GM21825 (cell line): ENCODE data around the gene CPPED1.

ENCODE experiments used
- ATAC-seq: cut with Tn5 transposase; IDR thresholded peaks from one replicate; pipeline ENCODE4 v1.9.1; 2021; ENCODE audit warnings: mild to moderate bottlenecking, moderate library complexity; ENCODE audit not compliant: unreplicated experiment

Gene CPPED1

DNA sequence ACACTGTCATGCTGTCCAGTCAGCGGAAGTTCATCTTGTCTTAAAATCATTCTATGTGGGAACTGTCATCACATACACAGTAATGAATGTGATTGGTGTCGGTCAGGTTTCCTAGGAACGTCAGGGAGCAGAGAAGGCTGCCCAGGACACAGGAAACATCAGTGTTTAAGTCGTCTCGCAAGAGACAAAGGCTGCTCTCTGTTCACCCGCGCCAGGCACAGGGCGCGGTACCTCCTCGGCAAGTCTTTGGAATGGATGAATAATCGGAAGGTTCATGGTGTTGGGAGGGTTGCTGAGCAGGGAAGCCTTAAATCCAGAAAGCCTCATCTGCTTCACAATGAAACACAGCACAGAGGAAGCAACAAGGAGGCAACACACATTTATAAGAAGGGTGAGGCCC lies 148.2 kb downstream of the CPPED1 start:
- ATAC-seq, result no peak

DNA sequence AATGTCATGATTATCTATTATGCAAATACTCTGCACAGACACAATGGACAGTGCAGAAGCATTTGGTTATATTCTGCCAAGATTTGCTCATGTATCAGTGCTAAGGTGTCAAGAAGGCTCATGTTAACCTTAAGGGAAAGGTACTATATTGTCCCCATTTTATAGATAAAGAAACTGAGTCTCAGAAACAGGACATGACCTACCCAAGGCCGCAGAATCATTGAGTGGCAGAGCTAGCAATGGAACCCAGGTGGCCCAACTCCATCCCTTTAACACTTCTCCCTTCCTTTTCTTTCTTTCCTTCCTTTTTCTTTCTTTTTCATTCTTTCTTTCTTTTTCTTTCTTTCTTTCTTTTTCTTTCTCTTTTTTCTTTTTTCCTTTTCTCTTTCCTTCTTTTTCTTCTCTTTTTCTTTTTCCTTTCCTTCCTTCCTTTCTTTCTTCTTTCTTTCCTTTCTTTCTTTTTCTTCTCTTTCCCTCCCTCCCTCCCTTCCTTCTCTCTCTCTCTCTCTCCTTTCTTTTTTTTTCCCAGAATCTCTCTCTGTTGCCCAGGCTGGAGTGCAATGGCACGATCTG lies 149.8 kb downstream of the CPPED1 start:
- no peak for ATAC-seq

DNA sequence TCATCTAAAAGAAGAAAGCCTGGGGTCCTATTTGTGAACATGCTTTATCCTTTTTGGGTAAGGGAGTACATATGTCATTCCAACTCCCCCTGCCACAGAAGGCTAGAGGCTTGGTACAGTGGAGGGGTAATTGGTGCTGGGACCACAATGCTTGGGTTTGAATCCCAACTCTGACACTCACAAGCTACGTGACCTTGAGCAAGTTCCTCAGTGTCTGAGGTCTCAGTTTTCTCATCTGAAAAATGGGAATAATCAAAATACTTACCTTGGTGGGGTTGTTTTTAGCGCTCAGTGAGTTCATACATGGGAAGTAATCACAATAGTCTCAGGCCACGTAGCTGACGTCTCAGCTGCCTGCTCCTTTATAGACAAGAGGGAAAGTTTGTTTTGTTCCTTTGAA lies 150.8 kb downstream of the CPPED1 start:
- ATAC-seq, result no peak

DNA sequence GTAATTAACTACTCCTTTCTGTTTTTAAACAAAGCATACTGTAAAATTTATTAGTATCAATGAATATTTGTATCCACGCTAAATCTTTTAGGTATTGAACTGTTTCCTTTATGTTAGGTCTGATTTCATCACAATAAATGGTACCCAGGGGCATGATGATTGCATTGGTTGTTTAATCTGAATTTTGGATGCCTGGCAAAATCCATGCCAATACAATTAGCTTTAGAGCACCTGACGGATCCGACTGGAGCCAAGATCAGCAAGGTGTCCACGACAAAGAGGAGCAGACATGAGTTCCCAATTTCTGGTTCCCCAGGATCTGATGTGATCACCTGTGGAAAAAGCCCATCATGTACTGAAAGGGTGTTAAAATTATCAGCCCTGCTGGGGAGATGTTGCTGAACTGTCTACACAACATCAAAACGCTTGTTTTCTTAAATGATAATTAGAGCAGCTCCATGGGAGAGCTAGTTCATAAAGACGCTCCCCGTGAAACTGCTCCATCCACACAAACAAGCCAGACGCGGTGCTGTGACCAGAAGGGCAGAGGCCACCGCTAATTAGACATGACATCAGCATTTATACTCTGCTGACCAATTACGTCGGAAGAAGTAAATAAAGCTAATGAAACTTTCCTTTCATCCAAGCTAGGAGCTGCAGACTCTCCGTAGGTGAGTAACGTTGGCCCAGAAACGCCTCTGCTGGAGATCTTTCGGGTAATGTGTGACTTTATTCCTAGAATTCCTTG lies 151.7 kb downstream of the CPPED1 start:
- no peak for ATAC-seq

DNA sequence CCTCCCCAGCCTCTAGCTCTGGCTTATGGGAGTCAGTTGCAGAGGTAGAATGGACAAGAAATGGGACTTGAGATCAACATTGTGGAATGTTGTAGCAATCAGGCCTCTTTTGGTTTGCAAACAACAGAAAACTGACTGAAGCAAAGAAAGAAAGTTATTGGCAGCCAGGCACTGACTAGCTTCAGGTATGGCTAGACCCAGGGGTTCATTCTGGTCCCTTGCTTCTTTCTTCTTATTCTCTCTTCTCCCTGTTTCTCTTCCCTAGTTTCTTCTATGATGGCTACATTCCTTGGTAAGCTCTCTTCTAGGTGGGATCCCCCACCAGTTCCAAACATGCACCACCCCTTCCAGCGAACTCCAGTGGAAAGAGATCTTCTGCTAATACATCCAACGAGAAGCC lies 154.3 kb downstream of the CPPED1 start:
- ATAC-seq, result no peak

DNA sequence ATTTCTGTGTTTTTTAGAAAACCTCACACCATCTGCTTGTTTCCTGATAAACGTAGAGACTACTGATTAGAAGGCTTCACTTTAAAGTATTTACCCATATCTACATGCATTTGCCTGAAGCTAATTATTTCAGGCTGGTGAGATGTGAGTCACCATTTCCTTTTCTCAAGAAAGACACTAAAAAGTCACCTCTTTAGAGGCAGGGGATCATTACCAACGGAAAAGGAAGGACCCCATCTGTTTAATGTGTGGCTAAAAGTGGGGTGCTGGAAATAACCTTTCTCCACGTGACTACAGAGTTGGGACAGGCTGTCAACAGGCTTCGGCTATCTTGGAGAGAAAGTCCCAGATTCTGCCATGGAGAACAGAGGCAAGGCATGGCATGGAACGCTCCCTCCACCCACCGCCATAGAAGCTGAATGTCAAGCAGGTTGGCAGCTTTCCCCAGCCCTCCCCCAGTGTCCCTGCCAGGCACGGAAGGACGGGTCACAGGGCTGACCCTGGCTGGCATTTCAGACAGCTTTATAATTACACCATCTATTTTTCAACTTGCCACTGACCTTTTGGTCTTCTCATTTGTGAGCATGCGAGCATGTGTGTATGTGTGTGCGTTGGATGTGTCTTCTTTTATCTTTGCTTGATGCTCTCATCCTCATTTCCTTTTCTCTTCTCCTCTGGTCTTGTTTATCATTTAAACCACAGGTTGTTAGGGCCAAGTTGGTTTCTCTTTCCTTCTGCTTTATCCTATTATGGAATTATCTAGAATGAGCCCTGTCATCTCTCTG lies 157.0 kb downstream of the CPPED1 start:
- no peak for ATAC-seq

DNA sequence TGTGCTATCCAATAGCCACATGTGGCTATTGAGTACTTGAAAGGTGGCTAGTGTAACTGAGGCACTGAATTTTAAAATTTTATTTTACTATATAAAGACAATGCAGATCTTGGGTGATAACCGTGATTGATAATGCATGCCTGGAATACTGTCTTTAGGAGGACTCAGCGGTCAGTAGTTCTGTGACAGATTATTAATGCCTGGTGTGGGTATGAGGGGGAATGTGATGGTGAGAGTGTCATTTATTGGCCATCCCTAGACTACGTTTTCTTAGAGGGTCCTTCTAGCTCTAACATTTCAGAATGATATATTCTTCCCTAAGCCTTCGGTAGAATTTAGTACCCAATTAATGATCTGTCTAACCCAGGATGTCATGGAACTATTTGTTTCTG lies 157.6 kb downstream of the CPPED1 start:
- ATAC-seq, result no peak

DNA sequence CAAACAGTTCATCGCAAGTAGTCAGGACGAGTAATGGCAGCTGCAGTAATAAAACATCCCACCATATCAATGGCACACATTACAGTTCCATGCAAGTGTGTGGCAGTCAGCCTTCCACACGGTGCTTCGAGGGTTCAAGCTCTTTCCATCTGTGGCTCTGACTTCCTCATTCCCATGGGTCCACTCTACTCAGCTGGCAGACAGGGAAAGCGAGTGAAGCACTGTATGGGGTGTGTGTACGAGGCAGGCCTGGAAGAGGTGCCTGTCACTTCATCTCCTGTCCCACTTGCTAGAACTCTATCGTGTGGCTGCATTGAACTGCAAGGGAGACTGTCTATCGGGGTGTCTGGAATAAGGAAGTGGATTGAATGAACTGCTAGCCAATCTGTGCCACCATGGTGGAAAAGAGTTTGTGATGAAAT lies 160.6 kb downstream of the CPPED1 start:
- no peak for ATAC-seq

DNA sequence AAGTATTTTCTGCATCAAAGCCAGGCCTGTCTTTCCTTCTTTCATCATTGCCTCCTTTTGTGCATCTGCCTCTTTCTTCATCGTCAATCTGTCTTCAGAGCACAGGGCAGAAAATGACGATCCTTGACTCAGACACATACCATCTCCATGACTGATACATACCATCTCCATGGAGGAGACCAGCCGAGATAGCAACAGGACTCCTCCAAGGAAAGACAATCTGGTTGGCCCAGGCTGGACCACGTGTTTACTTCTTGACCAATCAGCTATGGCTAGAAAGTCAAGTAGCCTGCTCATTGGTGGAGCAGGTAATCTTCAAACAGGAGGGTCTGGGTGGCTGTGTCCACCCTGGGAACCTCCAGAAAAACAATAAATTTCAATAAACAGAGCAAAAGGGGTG lies 164.6 kb downstream of the CPPED1 start:
- no peak for ATAC-seq

DNA sequence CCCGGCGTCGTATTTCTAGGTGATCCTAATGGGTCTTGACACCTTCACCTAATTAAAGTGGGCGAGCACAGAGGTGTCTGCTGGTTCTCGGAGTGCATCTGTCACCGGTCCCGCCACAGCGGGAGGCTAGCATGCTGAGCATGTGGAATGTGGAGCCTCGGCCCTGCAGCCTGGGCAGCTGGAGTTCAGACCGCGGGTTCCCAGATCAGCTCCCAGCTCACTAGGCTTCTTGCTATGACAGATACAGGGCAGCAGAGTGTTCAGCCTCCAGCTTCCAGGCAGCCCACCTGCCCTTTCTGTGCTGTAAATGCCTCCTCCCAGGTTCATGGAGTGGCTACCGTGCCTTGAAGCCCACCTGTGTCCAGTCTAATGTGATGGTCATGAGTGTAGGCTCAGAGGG lies 166.7 kb downstream of the CPPED1 start:
- ATAC-seq, result no peak

DNA sequence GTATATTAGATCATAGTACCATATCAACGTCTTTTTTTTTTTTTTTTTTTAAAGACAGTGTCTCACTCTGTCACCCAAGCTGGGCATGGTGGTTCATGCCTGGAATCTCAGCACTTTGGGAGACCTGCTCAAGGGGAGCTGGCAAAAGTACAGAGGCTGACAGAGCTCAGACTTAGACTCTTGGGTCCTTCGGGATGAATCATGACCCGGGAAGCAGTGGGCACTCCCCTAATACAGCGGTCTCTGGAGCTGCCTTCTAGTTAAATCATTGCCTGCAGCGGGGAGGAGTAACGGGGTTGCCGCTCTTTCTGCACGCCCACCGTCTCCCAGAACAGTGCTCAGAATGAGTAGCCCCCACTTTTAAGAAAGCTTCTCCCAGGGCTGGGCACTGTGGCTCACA lies 174.4 kb downstream of the CPPED1 start:
- ATAC-seq, result no peak

DNA sequence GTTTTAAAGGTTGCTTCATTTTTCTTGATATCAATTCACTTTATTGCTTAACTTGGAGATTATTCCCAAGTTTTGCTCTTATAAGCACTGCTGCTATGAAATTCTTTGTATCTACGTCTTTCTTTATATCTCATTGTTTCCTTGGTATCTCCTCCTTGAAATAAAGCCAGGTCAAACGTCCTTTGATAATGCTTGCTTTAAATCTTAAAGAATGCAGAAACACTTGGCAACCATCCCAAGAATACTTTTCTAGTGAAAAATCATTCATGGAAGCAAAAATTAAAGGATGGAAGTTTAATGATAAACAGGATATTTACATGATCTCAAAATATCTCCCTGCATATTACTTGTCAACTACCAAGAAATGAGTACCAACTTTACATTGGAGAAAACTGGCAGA lies 175.2 kb downstream of the CPPED1 start:
- no peak for ATAC-seq

DNA sequence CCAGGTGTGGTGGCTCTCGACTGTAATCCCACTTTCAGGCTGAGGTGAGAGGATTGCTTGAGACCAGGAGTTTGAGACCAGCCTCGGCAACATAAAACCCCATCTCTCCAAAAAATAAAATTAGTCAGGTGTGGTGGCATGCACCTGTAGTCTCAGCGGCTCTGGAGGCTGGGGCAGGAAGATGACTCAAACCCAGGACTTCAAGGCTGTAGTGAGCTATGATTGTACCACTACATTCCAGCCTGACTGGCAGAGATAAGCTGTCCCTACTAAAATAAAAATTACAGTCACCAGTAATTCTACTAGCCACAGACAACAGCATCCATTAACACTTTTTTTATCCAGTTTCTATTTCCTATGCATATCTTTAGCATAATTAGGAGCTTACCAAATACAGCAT lies 176.3 kb downstream of the CPPED1 start:
- ATAC-seq, result no peak

DNA sequence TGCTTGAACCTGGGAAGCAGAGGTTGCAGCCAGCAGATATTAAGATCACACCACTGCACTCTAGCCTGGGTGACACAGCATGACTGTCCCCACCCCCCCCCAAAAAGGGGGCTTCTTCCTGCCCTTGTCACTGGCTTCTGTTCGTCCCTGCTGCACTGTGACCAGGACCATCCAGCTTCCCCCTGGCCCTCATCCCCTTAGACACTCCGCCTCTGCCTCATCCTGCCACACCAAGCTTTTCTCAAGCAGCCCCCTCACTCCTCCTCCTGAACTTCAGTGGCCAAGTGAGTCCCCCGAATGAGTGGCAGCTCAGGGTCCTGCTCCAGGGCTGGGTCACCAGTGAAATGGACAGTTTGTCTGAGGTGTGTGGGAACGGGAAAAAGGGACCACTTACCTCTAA lies 177.3 kb downstream of the CPPED1 start:
- no peak for ATAC-seq

DNA sequence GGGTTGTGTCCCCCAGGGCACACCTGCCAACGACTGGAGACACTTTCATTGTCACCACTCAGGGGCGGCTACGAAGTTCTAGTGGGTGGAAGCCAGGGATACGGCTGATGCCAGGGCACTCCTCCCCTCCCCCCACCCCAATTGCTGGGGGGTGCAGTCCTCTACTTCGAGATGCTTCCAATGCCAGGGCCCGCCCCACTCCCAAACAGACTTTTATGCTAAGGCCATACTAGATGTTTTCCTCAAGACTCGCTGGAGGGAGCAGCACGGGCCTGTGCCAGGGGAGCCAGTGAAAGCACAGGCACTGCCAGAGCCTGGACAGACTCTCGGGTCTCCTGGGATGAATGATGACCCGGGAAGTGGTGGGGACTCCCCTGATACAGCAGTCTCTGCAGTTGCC lies 178.0 kb downstream of the CPPED1 start:
- ATAC-seq, result no peak

DNA sequence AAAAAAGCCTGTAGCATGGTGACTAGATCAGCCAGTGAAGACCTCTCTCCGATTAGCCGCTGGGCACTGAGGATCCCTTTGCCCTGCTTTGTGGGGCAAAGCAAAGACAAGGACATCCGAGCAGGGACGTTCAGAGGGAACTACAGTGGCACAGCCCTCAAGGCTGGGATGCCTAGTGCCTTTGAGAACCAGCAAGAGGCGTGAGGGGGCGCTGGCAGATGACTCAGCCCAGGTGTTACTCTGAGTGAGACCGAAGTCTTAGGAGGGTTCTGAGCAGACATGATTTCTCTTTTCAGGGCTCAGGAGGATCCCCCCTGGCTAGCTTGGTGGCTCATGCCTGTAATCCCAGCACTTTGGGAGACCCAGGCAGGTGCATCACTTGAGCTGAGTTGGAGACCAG lies 178.6 kb downstream of the CPPED1 start:
- no peak for ATAC-seq

DNA sequence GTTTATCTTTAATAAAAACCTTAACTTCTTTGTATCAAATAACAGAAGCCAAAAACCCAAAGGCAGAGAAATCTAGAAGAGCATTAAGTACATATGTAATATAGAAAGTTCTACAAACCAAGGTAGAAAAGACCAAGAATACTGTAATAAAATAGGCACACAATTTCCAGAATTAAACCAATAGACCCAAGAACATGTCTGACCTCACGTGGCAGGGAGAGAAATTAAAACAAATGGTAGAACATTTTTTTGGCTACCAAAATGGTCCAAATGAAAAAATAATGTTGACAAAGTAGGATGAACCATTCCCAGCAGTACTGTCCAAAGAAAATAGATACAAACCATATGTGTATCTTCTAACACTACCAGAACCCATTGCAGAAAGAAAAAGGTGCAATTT lies 183.5 kb downstream of the CPPED1 start:
- ATAC-seq, result no peak

DNA sequence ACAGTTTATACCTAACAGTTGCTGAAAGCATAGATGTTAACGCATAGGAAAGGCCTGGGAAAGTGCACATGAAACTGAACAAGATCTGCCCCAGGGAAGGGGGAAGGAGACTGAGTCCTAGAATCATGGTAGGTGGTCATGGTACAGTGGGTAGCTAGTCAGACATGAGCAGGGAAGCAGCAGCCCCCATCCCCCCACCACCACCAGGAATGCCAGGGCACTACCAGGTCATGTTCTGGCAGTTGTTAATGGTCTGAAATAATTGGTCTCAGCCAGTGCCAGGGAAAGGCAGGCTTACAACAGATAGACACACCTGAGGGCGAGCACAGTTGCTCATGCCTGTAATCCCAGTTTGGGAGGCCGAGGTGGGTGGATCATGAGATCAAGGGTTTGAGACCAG lies 185.2 kb downstream of the CPPED1 start:
- ATAC-seq, result no peak

DNA sequence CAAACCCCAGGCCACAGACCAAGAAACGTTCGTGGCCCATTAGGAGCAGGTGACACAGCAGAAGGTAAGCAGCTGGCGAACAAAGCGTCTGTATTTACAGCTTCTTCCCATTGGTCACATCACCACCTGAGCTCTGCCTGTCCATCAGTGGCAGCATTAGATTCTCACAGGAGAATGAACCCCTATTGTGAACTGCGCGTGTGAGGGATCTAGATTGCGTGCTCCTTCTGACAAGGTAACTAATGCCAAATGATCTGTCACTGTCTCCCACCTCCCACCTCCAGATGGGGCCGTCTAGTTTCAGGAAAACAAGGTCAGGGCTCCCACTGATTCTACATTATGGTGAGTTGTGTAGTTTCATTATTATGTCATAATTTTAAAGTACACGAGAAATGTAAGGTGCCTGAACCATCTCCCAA lies 186.3 kb downstream of the CPPED1 start:
- no peak for ATAC-seq

DNA sequence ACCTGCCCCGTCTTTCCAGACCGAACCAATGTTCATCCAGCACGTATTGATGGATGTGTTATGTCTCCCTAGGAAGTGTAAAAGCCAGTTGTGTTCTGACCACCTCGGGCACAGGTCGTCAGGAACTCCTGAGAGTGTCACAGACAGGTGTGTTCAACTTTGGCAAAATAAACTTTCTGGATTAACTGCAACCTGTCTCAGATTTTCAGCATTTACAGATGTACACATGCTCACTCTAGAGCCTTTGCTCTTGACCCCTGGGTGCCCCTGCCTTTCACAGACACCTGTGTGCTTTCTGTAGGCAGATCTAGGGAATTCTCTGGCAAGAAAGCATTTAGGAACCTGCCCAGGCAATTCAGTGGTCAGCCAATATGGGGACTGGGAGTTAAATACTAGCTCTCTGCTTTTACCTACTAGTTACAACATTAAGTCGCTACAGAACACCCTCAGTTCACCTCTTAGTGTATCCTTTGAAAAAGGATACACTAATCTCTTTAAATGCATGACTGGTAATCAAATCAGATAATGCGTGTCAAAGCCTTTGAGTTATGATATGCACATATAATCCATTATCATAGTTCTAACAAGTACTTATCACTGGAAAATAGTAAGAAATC lies 188.9 kb downstream of the CPPED1 start:
- ATAC-seq, result no peak

DNA sequence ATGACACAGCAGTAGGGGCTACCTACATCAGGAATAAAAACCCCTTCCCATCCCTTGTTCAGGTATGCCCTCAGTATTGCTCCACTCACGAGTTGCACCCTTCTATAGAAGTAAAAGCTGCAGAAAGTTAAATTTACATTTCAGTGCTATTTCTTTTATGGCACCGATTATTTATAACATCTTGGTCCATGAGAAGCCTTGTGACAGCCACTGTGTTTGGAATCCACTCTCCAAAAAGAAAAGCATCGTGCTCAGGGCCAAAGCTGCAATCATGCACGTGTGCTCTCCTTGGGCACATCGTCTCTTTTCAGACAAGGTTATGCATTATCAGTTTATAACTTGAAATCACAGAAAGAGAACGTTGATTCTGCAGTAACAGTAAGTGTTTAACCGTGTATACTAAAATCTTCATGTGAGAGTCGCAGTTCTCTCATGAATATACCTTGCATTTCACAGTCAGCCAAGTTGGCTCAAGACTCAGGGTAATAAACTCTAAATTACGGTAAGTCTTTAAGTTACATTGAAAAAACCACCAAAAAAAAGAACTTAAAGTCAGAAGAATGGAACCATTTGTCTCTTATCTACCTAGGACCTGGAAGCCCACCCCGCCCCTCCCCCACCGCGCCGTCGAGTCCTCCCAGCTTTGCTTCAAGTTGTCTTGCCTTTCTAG lies 189.6 kb downstream of the CPPED1 start:
- no peak for ATAC-seq
